B cell (primary cell): ENCODE results near the gene WNT9B. TPM values are rescaled to one million over a fixed set of nuclear protein-coding genes. Genes with fewer than 3 reads are reported as not detected.

Experiments
- ATAC-seq: fragments of 200-7000 bp; cut with Tn5 transposase; one replicate; pipeline ENCODE4 v1.10.0; 2021; ENCODE audit warnings: low read depth, mild to moderate bottlenecking, moderate number of reproducible peaks, moderate library complexity
- CTCF ChIA-PET: fragments of 350-600 bp; sonication (Branson Sonifier 250); formaldehyde crosslinking; loops from one replicate; lab custom pipeline; 2021; ENCODE audit warnings: antibody characterized with exemption, inconsistent platforms; lab: Charles Lee
- POLR2A ChIA-PET: fragments of 350-600 bp; sonication (Branson Sonifier 250); formaldehyde crosslinking; loops from one replicate; lab custom pipeline; 2021; ENCODE audit warnings: antibody characterized with exemption; lab: Charles Lee
- DNase-seq: peaks from one replicate; pipeline ENCODE4 v3.0.0; 2013
- H2AFZ ChIP-seq: 2 replicates; pipeline ENCODE4 v1.6.1; 2012; ENCODE audit warnings: mild to moderate bottlenecking, low read depth, low read length; ENCODE audit not compliant: insufficient read depth, poor library complexity, severe bottlenecking
- H3K27ac ChIP-seq, 2 donors: 1 replicate in 1 of 2; 2 replicates in 1 of 2; pipeline ENCODE4 v1.5.1; 2012 to 2013; ENCODE audit warnings: low read length in 2 of 2, mild to moderate bottlenecking in 2 of 2, moderate library complexity in 1 of 2
- H3K27me3 ChIP-seq, 4 experiments: fragments of 200-600 bp in 1 of 4; sonication (generic) in 1 of 4; replicated peaks in 1 of 4; 1 replicate in 2 of 4; 2 replicates in 2 of 4; pipeline versions ENCODE4 v1.6.1 to v1.7.0; 2013 to 2016; ENCODE audit warnings: low read length in 3 of 4, mild to moderate bottlenecking in 2 of 4, mixed read lengths in 1 of 4, moderate library complexity in 1 of 4; ENCODE audit not compliant: insufficient read depth in 4 of 4, control insufficient read depth in 3 of 4; ENCODE audit errors: control extremely low read depth in 1 of 4
- H3K36me3 ChIP-seq, 2 experiments: replicated peaks in 1 of 2; 1 replicate in 1 of 2; 2 replicates in 1 of 2; pipeline versions ENCODE4 v1.6.1 to v1.7.1; 2013; ENCODE audit warnings: low read length in 1 of 2; ENCODE audit not compliant: insufficient read depth in 2 of 2, control insufficient read depth in 1 of 2; ENCODE audit errors: control extremely low read depth in 1 of 2, extremely low read depth in 1 of 2
- H3K4me1 ChIP-seq, 2 donors: fragments of 200-600 bp in 1 of 2; sonication (generic) in 1 of 2; 1 replicate in 1 of 2; 2 replicates in 1 of 2; pipeline versions ENCODE4 v1.5.1 to v1.6.1; 2013 to 2017; ENCODE audit warnings: low read length in 2 of 2; ENCODE audit not compliant: control insufficient read depth in 2 of 2, insufficient read depth in 2 of 2
- H3K4me2 ChIP-seq: replicated peaks from 2 replicates; pipeline ENCODE3; 2012; ENCODE audit warnings: mild to moderate bottlenecking, low read depth, low read length; ENCODE audit not compliant: poor library complexity, severe bottlenecking
- H3K4me3 ChIP-seq, 5 experiments: fragments of 200-600 bp in 1 of 5; sonication (generic) in 1 of 5; 1 replicate in 3 of 5; 2 replicates in 2 of 5; pipeline versions ENCODE4 v1.5.1 to v1.7.0; 2011 to 2016; ENCODE audit warnings: low read length in 4 of 5, mild to moderate bottlenecking in 4 of 5, low read depth in 2 of 5, control low read depth in 1 of 5, moderate library complexity in 1 of 5; ENCODE audit not compliant: insufficient read depth in 1 of 5; ENCODE audit errors: control extremely low read depth in 1 of 5, extremely low read depth in 1 of 5
- H3K79me2 ChIP-seq: fragments of 200-600 bp; sonication (generic); one replicate; pipeline ENCODE4 v1.6.0; 2016; ENCODE audit warnings: low read length; ENCODE audit not compliant: control insufficient read depth, insufficient read depth
- H3K9ac ChIP-seq: fragments of 200-600 bp; sonication (generic); 2 replicates; pipeline ENCODE4 v1.6.1; 2017; ENCODE audit warnings: mild to moderate bottlenecking, low read length, moderate library complexity
- H3K9me3 ChIP-seq, 3 donors: one replicate each; pipeline versions ENCODE4 v1.6.1 to v1.7.1; 2013; ENCODE audit warnings: low read length in 2 of 3; ENCODE audit not compliant: control insufficient read depth in 2 of 3, insufficient read depth in 1 of 3; ENCODE audit errors: control extremely low read depth in 1 of 3
- H4K20me1 ChIP-seq: 2 replicates; pipeline ENCODE4 v1.6.0; 2012; ENCODE audit warnings: mild to moderate bottlenecking, low read length; ENCODE audit not compliant: insufficient read depth, control insufficient read depth, poor library complexity, severe bottlenecking
- H3K27ac Mint-ChIP-seq: one replicate; pipeline ENCODE4 v1.8.0; 2021; ENCODE audit warnings: mixed read lengths
- H3K27me3 Mint-ChIP-seq: one replicate; pipeline ENCODE4 v1.8.0; 2021; ENCODE audit warnings: mixed read lengths
- H3K4me1 Mint-ChIP-seq: one replicate; pipeline ENCODE4 v1.8.0; 2021; ENCODE audit warnings: mixed read lengths
- H3K4me3 Mint-ChIP-seq: one replicate; pipeline ENCODE4 v1.8.0; 2021; ENCODE audit warnings: mixed read lengths
- H3K9me3 Mint-ChIP-seq: one replicate; pipeline ENCODE4 v1.8.0; 2022; ENCODE audit warnings: mixed read lengths; ENCODE audit not compliant: insufficient read depth
- EZH2 ChIP-seq: IDR thresholded peaks from 2 replicates; pipeline ENCODE4 v1.6.1; 2012; ENCODE audit warnings: borderline replicate concordance, low read depth, mild to moderate bottlenecking, moderate library complexity, low read length; ENCODE audit not compliant: insufficient read depth, poor library complexity, severe bottlenecking
- WGBS: methylation state at CpG from one replicate; pipeline ENCODE4 v1.1.5; 2013; ENCODE audit warnings: missing lambda C conversion rate; ENCODE audit not compliant: insufficient coverage; 5-methylcytosine and 5-hydroxymethylcytosine counted together
- intact Hi-C: fragments of 100-400 bp; cut with micrococcal nuclease; formaldehyde crosslinking; loops from one replicate; pipeline ENCODE4 v1.10.0; 2022
- polyA plus RNA-seq: library from polyadenylated mRNA; depleted of rRNA; stranded (reverse); fragments of >200 nt; gene quantifications from 2 replicates; pipeline ENCODE4 v1.2.3, GENCODE V29; 2012
- total RNA-seq, 2 donors: library from RNA; stranded (reverse); fragments of 120-200 nt in 1 of 2; gene quantifications; 1 replicate in 1 of 2; 2 replicates in 1 of 2; pipeline versions ENCODE4 v1.2.3 to v1.2.4, GENCODE V29; 2013 to 2022
- TF ChIP-seq, protein P1 (sequence below): fragments of 200-600 bp; IDR thresholded peaks from one replicate; pipeline ENCODE4 v1.8.0; 2022; ENCODE audit warnings: antibody characterized with exemption, mild to moderate bottlenecking

Gene WNT9B
- total and polyA plus RNA-seq, 2 donors (not counting 1 experiment from before 2014, with no cell fraction given), result not detected

DNA sequence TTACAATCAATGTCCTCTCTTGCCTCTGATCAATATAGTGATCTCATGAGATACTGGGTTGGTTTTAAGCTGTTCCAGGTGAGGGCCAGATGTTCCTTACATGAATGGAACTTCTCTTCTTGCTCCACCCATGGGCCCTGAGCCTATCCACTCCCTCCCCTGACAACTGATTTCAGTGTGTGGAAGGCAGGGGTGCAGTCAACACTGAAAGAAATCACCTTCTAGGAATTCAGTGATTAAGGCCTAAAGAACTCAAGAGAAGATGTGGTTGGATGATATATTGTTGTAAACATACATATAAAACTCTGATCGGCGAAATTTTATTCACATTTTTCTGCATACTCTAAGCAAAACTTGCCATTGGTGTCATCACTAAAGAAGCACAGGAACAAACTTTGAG, 64.8 kb downstream of the WNT9B start:
- peaks cover 7% of the 10 kb centered on the region for H3K9me3 Mint-ChIP-seq
- POLR2A ChIA-PET, result no interaction called here

DNA sequence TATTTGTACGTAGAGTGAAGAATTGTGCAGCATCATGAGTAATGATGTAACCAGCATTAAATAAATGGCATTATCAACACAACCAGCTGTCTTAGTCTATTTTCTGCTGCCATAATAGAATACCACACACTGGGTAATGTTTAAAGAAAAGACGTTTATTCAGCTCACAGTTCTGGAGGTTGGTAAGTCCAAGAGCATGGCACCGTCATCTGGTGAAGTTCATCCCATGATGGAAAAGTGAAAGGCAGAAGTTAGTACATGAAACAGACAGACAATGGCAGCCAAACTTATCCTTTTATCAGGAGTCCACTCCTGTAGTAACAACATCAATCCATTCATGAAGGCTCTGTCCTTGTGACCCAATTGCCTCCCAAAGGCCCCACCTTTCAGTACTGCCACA, 65.2 kb downstream of the WNT9B start:
- Histone ChIP-seq H3K4me2 (no peak overlapping the region), H3K9me3 (no peaks in the 10 kb centered on the region), H3K27me3 (no peaks in the 10 kb centered on the region), H3K36me3 (no peaks in the 10 kb centered on the region), H3K4me3 (no peak overlapping the region), H4K20me1 (no peaks in the 10 kb centered on the region), H3K79me2 (no peaks in the 10 kb centered on the region), H2AFZ (no peak overlapping the region), H3K4me1 (no peaks in the 10 kb centered on the region), H3K27ac (no peak overlapping the region), H3K9ac (no peak overlapping the region)
- CTCF ChIA-PET, result no interaction called here
- Mint-ChIP-seq H3K27me3 (peaks cover 4% of the 10 kb centered on the region), H3K4me3 (no peak overlapping the region), H3K27ac (no peak overlapping the region), H3K9me3 (peaks cover 7% of the 10 kb centered on the region), H3K4me1 (no peaks in the 10 kb centered on the region)
- no CpG with 5 or more reads among the region's 3 CpGs for WGBS
- POLR2A ChIA-PET, result no interaction called here
- intact Hi-C loops, result no loop called here
- TF ChIP-seq EZH2, result no peak
- TF ChIP-seq, protein P1, sequence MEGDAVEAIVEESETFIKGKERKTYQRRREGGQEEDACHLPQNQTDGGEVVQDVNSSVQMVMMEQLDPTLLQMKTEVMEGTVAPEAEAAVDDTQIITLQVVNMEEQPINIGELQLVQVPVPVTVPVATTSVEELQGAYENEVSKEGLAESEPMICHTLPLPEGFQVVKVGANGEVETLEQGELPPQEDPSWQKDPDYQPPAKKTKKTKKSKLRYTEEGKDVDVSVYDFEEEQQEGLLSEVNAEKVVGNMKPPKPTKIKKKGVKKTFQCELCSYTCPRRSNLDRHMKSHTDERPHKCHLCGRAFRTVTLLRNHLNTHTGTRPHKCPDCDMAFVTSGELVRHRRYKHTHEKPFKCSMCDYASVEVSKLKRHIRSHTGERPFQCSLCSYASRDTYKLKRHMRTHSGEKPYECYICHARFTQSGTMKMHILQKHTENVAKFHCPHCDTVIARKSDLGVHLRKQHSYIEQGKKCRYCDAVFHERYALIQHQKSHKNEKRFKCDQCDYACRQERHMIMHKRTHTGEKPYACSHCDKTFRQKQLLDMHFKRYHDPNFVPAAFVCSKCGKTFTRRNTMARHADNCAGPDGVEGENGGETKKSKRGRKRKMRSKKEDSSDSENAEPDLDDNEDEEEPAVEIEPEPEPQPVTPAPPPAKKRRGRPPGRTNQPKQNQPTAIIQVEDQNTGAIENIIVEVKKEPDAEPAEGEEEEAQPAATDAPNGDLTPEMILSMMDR, result no peak
- DNase-seq, result no peak
- ATAC-seq, result no peak

More for the DNA sequence above, 64.8 kb downstream of the WNT9B start:
- no peak overlapping the region for H3K27ac ChIP-seq
- peaks cover 4% of the 10 kb centered on the region for H3K27me3 Mint-ChIP-seq
- H3K4me1 ChIP-seq, result no peaks in the 10 kb centered on the region
- H4K20me1 ChIP-seq, result no peaks in the 10 kb centered on the region
- H3K27me3 ChIP-seq, result no peaks in the 10 kb centered on the region
- ATAC-seq, result no peak
- H3K4me3 ChIP-seq, result no peak overlapping the region
- no peak overlapping the region for H2AFZ ChIP-seq
- no peak overlapping the region for H3K4me2 ChIP-seq
- no peak overlapping the region for H3K4me3 Mint-ChIP-seq
- intact Hi-C loops, result no loop called here
- H3K9me3 ChIP-seq, result no peaks in the 10 kb centered on the region
- H3K79me2 ChIP-seq, result no peaks in the 10 kb centered on the region
- H3K27ac Mint-ChIP-seq, result no peak overlapping the region
- no peaks in the 10 kb centered on the region for H3K4me1 Mint-ChIP-seq
- no peak for DNase-seq
- WGBS, result no CpG with 5 or more reads among the region's 2 CpGs
- H3K36me3 ChIP-seq, result no peaks in the 10 kb centered on the region
- CTCF ChIA-PET, result no interaction called here
- TF ChIP-seq, protein P1, result no peak
- no peak for TF ChIP-seq EZH2
- H3K9ac ChIP-seq, result no peak overlapping the region
